ENCODE results near the gene C11orf42. TPM values are rescaled to one million over a fixed set of nuclear protein-coding genes. Genes with fewer than 3 reads are reported as not detected.

The C11orf42 gene
- total RNA-seq, 2 donors from 2014 or later, result not detected

- Histone ChIP-seq H3K36me3 (replicated peaks in 1 of 2; ENCODE audit: insufficient read depth in 1 of 2, low read depth in 2 of 2) (no peaks in the 10 kb centered on the region), H3K27ac (peak overlapping the region; percentile 51 to 81 (median 70)), H3K4me1 (peaks cover 41% of the 10 kb centered on the region), H3K27me3 (no peaks in the 10 kb centered on the region), H3K9me3 (no peaks in the 10 kb centered on the region), H3K4me3 (no peak overlapping the region)
- ATAC-seq (peak; percentile 55), DNase-seq (peak; percentile 90 to 97 (median 94))
- TF ChIP-seq CTCF (IDR thresholded peaks at IDR 0.05) (no peak), POLR2A (IDR thresholded peaks at IDR 0.05) (no peak)
- intact Hi-C loops (cut with DNase I), result no loop called here
- WGBS, 2 donors, result 30% methylated on average over 3 of the region's 3 CpGs
Observed at GRCh38 chr11:6249770-6250555, 44.6 kb downstream of the C11orf42 start.

- Histone ChIP-seq H3K27me3 (no peaks in the 10 kb centered on the region), H3K27ac (peak overlapping the region; percentile 50 to 92 (median 89)), H3K9me3 (no peaks in the 10 kb centered on the region), H3K36me3 (replicated peaks in 1 of 2; ENCODE audit: insufficient read depth in 1 of 2, low read depth in 2 of 2) (no peaks in the 10 kb centered on the region), H3K4me3 (no peak overlapping the region), H3K4me1 (peaks cover 41% of the 10 kb centered on the region)
- intact Hi-C loops (cut with DNase I), result no loop called here
- peak; percentile 87 to 92 (median 91) for DNase-seq
- WGBS, 2 donors, result 26 to 37% methylated on average over 6 of the region's 6 CpGs
- no peak for TF ChIP-seq POLR2A (IDR thresholded peaks at IDR 0.05)
- peak; percentile 62 to 100 (median 99) for TF ChIP-seq CTCF (IDR thresholded peaks at IDR 0.05)
- peak; percentile 86 for ATAC-seq
Observed at GRCh38 chr11:6251120-6251733, 45.9 kb downstream of the C11orf42 start.

- Histone ChIP-seq H3K4me3 (no peak overlapping the region), H3K4me1 (peaks cover 41% of the 10 kb centered on the region), H3K36me3 (replicated peaks in 1 of 2; ENCODE audit: insufficient read depth in 1 of 2, low read depth in 2 of 2) (no peaks in the 10 kb centered on the region), H3K27ac (peak overlapping the region; percentile 50 to 92 (median 89)), H3K9me3 (no peaks in the 10 kb centered on the region), H3K27me3 (no peaks in the 10 kb centered on the region)
- ATAC-seq, result peak; percentile 87
- 32 to 33% methylated on average over 6 of the region's 6 CpGs for WGBS, 2 donors
- TF ChIP-seq POLR2A (IDR thresholded peaks at IDR 0.05), result peak; percentile 18 to 88 (median 62)
- TF ChIP-seq CTCF (IDR thresholded peaks at IDR 0.05), result peak in 3 of 7 experiments; percentile 9 to 19 (median 17)
- DNase-seq, result peak; percentile 82 to 96 (median 89)
- intact Hi-C loops (cut with DNase I), result no loop called here
Observed at GRCh38 chr11:6251990-6252473, 46.7 kb downstream of the C11orf42 start.

- peak overlapping the region; percentile 50 to 92 (median 89) for H3K27ac ChIP-seq
- no peaks in the 10 kb centered on the region for H3K27me3 ChIP-seq
- DNase-seq (no peak), ATAC-seq (no peak)
- peaks cover 41% of the 10 kb centered on the region for H3K4me1 ChIP-seq
- H3K36me3 ChIP-seq (replicated peaks in 1 of 2; ENCODE audit: insufficient read depth in 1 of 2, low read depth in 2 of 2), result no peaks in the 10 kb centered on the region
- no peak for TF ChIP-seq CTCF (IDR thresholded peaks at IDR 0.05)
- no peak for TF ChIP-seq POLR2A (IDR thresholded peaks at IDR 0.05)
- H3K4me3 ChIP-seq, result no peak overlapping the region
- intact Hi-C loops (cut with DNase I), result no loop called here
- WGBS, 2 donors, result 50 to 75% methylated on average over 1 of the region's 1 CpG
- no peaks in the 10 kb centered on the region for H3K9me3 ChIP-seq
Observed at GRCh38 chr11:6253197-6253596, 47.8 kb downstream of the C11orf42 start.

Measured in body of pancreas (tissue), 4 donors.